GM12891 (cell line): ENCODE measurements around the gene ZIM2.

Source experiments
- PAX5 ChIP-seq: IDR thresholded peaks from 2 replicates; pipeline ENCODE4 v1.6.1; 2011; ENCODE audit warnings: low read length, moderate library complexity, mild to moderate bottlenecking; ENCODE audit not compliant: insufficient read depth, severe bottlenecking
- POLR2A ChIP-seq: IDR thresholded peaks from 2 replicates; pipeline ENCODE4 v1.6.1; 2011; ENCODE audit warnings: low read depth, low read length, control low read depth
- POLR2AphosphoS5 ChIP-seq: IDR thresholded peaks from 2 replicates; pipeline ENCODE4 v1.6.1; 2011; ENCODE audit warnings: low read depth, low read length, control low read depth
- TAF1 ChIP-seq: IDR thresholded peaks from 2 replicates; pipeline ENCODE4 v1.6.1; 2011; ENCODE audit warnings: low read depth, low read length, control low read depth

DNA sequence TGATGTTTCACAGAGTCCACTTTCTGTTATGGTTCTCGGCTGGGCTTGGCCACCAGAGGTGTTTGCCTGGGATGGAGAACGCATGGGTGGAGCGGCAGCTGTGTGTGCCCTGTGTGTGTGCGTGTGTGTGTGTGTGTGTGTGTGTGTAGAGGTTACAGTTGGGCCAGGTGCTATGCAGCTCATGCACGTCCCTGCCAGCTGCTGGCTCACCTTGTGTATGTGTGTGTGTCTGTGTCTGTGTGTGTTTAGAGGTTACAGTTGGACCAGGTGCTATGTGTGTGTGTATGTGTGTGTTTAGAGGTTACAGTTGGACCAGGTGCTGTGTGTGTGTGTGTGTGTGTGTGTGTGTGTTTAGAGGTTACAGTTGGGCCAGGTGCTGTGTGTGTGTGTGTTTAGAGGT, 33.0 kb upstream of the ZIM2 start:
- TF ChIP-seq POLR2A: no peak
- TF ChIP-seq POLR2AphosphoS5: no peak
- TF ChIP-seq TAF1: no peak
- TF ChIP-seq PAX5: no peak
